ENCODE results near the gene ADIPOR2.

- TF ChIP-seq POLR2A (IDR thresholded peaks at IDR 0.05; ENCODE audit: low read depth, low read length) (no peak), POLR2AphosphoS5 (IDR thresholded peaks at IDR 0.05; ENCODE audit: low read depth, low read length) (no peak)
Observed at GRCh38 chr12:1707051-1707450, 16.2 kb downstream of the ADIPOR2 start.
